Measurements from ENCODE around the gene DGKA.

Gene DGKA

DNA sequence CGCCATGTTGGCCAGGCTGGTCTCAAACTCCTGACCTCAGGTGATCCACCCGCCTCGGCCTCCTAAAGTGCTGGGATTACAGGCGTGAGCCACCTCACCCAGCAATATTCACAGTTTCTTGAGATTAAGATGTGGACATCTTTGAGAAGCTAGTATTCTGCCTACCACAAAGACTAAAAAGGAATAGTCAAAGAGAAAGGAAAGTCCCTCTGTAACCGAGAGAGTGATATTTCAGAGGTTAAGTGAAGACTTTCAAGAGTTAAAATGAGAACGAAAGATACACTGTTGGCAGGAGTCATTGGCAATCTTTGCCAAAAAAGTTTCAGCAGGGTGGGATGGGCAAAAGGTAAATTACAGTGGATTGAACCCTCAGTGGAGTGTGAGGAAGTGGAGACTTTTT lies 15.6 kb downstream of the DGKA start:
- Histone ChIP-seq H3K36me3 (ENCODE audit: control insufficient read depth in 2 of 2, insufficient read depth in 1 of 2, low read length in 2 of 2) (no peaks in the 10 kb centered on the region), H3K4me1 (ENCODE audit: control insufficient read depth, insufficient read depth, low read length) (no peaks in the 10 kb centered on the region), H3K4me3 (ENCODE audit: low read depth, low read length) (no peak overlapping the region), H3K9me3 (ENCODE audit: control insufficient read depth, insufficient read depth, low read depth, low read length) (no peaks in the 10 kb centered on the region), H3K27ac (ENCODE audit: extremely low read depth, low read depth, low read length) (no peak overlapping the region)
- ChIA-PET POLR2A (no interaction called here), CTCF (interaction anchor here (1.0 kb wide), 1 partner anchor 50 kb away, joined by 3 read pairs; no protein-coding TSS in a partner anchor)
- TF ChIP-seq TRIM28 (IDR thresholded peaks at IDR 0.05; ENCODE audit: borderline replicate concordance, low read length) (no peak), ZNF202 (tag by site-specific recombination; IDR thresholded peaks at IDR 0.05; ENCODE audit: borderline replicate concordance) (no peak), ZNF623 (tag by site-specific recombination; IDR thresholded peaks at IDR 0.05) (no peak), ZNF549 (tag by site-specific recombination; IDR thresholded peaks at IDR 0.05) (no peak), ZBTB17 (tag by site-specific recombination; IDR thresholded peaks at IDR 0.05) (no peak), YY1 (tag by site-specific recombination; IDR thresholded peaks at IDR 0.05) (no peak)

GRCh38 chr12:55955344-55955743 lies 24.4 kb downstream of the DGKA start:
- H3K27ac ChIP-seq (ENCODE audit: extremely low read depth, low read depth, low read length): no peak overlapping the region
- POLR2A ChIA-PET: interaction anchor here (5.7 kb wide), 1 partner anchor 19 kb away, joined by 22 read pairs; the partner anchor contains the start of gene RAB5B
- TF ChIP-seq, protein P1, sequence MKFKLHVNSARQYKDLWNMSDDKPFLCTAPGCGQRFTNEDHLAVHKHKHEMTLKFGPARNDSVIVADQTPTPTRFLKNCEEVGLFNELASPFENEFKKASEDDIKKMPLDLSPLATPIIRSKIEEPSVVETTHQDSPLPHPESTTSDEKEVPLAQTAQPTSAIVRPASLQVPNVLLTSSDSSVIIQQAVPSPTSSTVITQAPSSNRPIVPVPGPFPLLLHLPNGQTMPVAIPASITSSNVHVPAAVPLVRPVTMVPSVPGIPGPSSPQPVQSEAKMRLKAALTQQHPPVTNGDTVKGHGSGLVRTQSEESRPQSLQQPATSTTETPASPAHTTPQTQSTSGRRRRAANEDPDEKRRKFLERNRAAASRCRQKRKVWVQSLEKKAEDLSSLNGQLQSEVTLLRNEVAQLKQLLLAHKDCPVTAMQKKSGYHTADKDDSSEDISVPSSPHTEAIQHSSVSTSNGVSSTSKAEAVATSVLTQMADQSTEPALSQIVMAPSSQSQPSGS (tag by site-specific recombination; IDR thresholded peaks at IDR 0.05; ENCODE audit: low read depth): no peak
- TF ChIP-seq ZNF610 (tag by site-specific recombination; IDR thresholded peaks at IDR 0.05; ENCODE audit: borderline replicate concordance) (no peak), BCL11A (tag by site-specific recombination; IDR thresholded peaks at IDR 0.05; ENCODE audit: low read depth) (no peak), ZNF292 (tag by site-specific recombination; IDR thresholded peaks at IDR 0.05; ENCODE audit: borderline replicate concordance, low read depth) (no peak), ZNF596 (tag by site-specific recombination; IDR thresholded peaks at IDR 0.05) (no peak), ZNF707 (tag by site-specific recombination; IDR thresholded peaks at IDR 0.05) (no peak), PRDM10 (tag by site-specific recombination; IDR thresholded peaks at IDR 0.05) (no peak), ZNF449 (tag by site-specific recombination; IDR thresholded peaks at IDR 0.05) (no peak), EGR2 (tag by site-specific recombination; IDR thresholded peaks at IDR 0.05; ENCODE audit: low read depth) (no peak), ZNF416 (tag by site-specific recombination; IDR thresholded peaks at IDR 0.05) (no peak), ZSCAN5A (tag by site-specific recombination; IDR thresholded peaks at IDR 0.05) (no peak), ZNF670 (tag by site-specific recombination; IDR thresholded peaks at IDR 0.05; ENCODE audit: low read depth) (no peak)
- TF ChIP-seq, protein P2, sequence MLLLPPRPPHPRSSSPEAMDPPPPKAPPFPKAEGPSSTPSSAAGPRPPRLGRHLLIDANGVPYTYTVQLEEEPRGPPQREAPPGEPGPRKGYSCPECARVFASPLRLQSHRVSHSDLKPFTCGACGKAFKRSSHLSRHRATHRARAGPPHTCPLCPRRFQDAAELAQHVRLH (tag by site-specific recombination; IDR thresholded peaks at IDR 0.05): no peak
- no peaks in the 10 kb centered on the region for H3K4me1 ChIP-seq (ENCODE audit: control insufficient read depth, insufficient read depth, low read length)
- no peaks in the 10 kb centered on the region for H3K36me3 ChIP-seq (ENCODE audit: control insufficient read depth in 2 of 2, insufficient read depth in 1 of 2, low read length in 2 of 2)
- no peak overlapping the region for H3K4me3 ChIP-seq (ENCODE audit: low read depth, low read length)
- no peaks in the 10 kb centered on the region for H3K9me3 ChIP-seq (ENCODE audit: control insufficient read depth, insufficient read depth, low read depth, low read length)
- CTCF ChIA-PET: interaction anchor here (0.5 to 4.5 kb wide), 6 partner anchors 11 to 205 kb away, joined by 3 to 21 read pairs (median 4); partner anchors contain the start of gene RAB5B
